GM20431 (cell line): ENCODE results near the gene LRRIQ4.

Experiments used
- in situ Hi-C: fragments of 300-500 bp; cut with MseI, MboI; formaldehyde crosslinking; loops from one replicate; pipeline ENCODE4 v1.15.0; 2020; ENCODE audit warnings: low sequenced_read_pairs; ENCODE audit not compliant: unreplicated experiment

The LRRIQ4 gene

DNA sequence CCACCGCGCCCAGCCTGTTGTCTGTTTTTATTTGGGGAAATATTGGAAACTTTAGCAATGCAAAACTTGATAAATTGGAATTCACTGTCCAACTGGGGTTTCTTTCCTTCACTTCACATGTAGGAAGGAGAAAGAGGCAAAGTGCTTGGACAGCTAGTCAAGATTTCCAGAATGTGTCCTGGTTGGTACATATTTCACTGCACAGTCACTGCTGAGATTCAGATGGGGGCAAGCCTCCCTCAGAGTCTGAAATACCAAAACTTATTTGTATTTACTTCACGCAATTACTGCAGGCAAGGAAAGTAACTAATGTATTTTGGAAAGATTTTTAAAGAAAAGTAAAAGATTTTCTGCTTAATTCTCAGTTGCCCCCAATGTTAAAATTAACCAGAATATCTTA lies 36.1 kb downstream of the LRRIQ4 start:
- in situ Hi-C loops, result no loop called here

DNA sequence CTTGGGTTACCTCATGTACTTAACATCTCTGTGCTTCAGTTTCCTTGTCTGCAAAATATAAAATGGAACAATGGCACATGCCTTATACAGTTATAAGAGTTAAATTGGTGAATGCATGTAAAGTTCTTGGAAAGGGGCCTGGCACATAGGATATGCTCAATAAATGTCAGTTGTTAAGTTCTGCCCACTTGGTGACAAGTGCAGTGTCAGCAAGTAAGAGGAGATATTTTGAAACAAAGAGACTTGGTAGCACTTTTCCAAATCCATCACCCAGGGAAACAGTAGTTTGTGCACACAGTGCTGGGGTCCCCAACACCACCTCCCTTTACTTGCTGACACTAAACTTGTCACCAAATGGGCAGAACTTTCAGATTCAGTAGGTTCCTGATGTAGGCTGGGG lies 37.9 kb downstream of the LRRIQ4 start:
- in situ Hi-C loops, result loop anchor here (25.0 kb wide), 1 partner anchor 187 kb away; the partner anchor contains the start of gene GPR160

DNA sequence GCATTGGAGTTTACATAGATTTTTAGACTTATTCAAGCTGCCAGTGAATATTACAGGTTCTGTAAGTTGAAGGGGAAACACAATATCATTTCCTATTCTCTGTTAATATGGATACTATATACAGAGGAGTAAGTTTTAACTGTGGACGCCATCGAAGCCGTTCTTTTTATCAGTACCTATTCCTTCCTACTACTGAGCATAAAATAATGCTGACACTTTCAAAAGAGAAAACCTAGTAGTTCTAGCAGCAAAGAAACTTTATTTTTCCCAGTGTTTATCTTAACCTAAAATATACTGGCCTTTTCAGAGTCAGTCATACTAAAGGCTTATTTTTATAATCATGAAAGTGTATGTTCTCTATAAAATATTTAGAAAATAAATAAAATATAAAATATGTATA lies 42.8 kb downstream of the LRRIQ4 start:
- in situ Hi-C loops, result loop anchor here (25.0 kb wide), 1 partner anchor 182 kb away; the partner anchor contains the start of gene GPR160

DNA sequence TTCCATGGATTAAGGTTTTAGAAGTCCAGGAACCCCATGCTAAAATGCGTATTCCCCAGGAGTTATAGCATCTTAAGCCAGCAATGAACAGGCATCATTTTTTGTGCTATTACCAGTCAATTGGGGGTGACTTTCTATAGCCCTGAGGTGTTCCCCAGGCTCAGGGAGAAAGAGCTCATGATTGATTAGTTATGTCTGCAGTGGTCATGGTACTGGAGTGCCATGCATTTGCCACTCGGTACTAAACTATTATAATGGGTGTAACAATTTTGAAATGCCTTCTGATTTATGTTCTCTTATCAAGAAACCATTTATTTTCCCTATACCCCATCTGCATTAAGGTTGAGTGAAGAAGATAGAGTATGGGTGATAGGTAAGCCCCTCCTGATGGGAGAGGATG lies 45.1 kb downstream of the LRRIQ4 start:
- in situ Hi-C loops, result loop anchor here (25.0 kb wide), 1 partner anchor 179 kb away; the partner anchor contains the start of gene GPR160

DNA sequence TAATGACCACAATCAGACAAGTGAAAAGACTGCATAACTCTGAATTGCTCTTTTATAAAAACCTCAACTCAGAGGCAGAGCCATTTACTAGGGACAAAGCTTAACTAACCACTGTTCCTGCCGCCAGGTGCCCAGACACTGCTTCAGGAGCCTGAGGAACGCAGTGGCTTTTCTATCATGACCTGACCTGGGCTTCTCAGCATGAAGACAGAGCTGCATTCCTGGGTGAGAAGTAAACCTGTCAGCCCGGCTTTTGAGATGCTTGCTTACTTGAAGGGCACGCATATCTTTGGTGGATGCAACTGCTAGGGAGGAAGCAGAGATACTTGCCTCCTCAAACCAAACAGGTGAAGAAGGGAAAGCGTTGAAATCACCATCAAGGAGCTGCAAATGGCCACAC lies 49.2 kb downstream of the LRRIQ4 start:
- in situ Hi-C loops, result loop anchor here (25.0 kb wide), 1 partner anchor 175 kb away; the partner anchor contains the start of gene GPR160

DNA sequence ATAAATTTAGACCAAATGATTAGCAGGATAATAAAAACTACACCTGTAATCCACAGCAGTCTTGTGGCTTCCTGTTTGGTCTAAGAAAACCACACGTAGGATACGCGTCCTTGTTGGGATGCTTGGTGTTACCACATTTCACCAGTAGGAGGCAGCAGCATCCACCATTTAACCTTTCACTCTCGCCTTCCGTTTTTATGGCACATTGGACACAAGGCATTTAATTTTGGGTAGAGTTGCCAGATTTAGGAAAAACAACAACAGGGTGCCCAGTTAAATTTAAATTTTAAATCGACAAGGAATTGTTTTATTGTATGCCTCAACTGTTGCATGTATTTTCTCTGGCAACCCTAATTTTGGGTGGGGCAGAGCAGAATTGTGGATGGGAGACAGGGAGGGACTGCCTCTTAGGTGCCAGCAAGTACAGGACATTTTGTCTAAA lies 50.8 kb downstream of the LRRIQ4 start:
- in situ Hi-C loops, result loop anchor here (25.0 kb wide), 1 partner anchor 174 kb away; the partner anchor contains the start of gene GPR160

DNA sequence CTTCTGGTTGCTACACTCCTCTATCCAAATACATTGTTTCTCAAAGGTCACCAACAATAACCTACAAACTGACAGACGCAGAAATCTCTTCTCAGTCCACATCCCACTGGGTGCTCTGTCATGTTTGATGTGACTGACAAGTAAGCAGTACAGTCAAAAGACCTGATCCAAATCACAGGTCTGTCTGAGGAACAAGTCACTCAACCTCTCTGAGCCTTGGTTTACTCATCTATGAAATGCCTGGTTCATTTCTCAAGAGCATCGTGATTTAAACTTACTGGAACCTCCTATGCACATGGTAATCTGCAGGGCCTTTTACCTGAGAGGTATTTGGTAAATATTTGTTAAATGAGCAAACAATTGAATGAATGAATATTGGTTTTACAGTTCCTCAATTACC lies 51.6 kb downstream of the LRRIQ4 start:
- in situ Hi-C loops, result loop anchor here (25.0 kb wide), 1 partner anchor 173 kb away; the partner anchor contains the start of gene GPR160

DNA sequence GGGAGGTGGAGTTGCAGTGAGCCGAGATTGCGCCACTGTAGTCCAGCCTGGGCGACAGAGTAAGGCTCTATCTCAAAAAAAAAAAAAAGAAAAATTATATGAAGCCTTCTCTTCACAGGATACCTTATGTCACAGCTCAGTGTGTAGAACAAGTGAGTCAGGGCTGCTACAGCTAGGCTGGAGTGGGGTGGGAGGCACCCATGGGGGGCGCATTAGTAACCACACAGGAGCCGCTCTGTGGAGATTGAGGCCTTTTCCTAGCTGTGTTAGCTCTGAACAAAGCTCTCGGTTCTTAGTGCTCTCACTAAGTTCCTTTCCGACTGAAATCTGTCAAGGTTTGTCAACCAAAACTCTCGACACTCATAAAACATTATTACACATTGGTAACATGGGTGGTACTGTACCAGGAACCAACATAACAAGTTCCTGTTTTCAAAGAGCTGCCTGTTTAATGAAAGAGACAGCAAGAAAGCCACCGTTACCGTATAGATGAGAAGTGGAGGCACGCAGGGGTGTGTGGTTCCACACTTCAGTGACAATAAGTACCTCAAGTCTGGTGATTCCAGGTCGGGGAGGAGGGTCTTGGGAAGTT lies 52.6 kb downstream of the LRRIQ4 start:
- in situ Hi-C loops, result loop anchor here (25.0 kb wide), 1 partner anchor 172 kb away; the partner anchor contains the start of gene GPR160

DNA sequence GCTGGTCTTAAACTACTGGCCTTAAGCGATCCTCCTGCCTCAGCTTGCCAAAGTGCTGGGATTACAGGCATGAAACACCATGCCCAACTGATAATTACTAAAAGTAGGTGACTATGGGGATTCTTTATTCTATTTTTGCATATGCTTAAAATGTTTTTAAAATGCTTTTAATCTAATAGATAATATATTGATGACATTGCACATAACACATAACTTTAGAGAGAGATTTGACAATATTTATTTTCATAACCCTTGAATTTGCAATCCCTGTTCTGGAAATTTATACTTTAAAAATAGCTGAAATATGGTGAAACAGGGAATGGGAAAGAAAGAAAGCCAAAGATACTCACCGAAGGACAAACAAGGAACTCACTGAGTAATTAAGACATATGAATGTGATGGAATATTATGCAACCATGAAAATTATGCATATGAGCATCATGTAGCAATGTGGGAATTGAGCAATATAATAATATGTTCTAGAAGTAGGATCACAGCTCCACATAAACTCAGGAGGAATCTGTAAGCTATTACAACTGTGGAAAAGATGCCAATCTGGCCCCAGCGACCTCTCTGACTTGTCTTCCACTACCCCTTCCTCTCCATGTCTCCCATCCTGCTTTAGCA lies 55.0 kb downstream of the LRRIQ4 start:
- in situ Hi-C loops, result loop anchor here (25.0 kb wide), 1 partner anchor 170 kb away; the partner anchor contains the start of gene GPR160

DNA sequence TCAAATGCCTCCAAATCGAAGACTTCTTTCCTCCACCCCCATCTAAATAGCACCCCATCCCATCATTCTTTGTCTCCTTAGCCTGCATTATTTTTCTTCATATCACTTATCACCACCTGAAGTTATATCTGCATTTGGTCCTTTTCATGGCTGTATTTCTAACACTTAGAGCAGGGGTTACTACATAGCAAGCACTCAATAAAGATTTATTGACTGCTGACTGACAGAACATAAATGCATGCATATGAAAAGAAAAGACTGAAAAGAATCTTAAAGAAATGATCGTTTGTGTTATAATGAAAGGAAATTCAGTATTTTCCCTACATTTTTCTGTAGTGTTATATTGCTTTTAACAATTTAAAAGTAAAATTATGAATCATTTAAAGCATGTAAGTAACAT lies 55.7 kb downstream of the LRRIQ4 start:
- in situ Hi-C loops, result loop anchor here (25.0 kb wide), 1 partner anchor 169 kb away; the partner anchor contains the start of gene GPR160

DNA sequence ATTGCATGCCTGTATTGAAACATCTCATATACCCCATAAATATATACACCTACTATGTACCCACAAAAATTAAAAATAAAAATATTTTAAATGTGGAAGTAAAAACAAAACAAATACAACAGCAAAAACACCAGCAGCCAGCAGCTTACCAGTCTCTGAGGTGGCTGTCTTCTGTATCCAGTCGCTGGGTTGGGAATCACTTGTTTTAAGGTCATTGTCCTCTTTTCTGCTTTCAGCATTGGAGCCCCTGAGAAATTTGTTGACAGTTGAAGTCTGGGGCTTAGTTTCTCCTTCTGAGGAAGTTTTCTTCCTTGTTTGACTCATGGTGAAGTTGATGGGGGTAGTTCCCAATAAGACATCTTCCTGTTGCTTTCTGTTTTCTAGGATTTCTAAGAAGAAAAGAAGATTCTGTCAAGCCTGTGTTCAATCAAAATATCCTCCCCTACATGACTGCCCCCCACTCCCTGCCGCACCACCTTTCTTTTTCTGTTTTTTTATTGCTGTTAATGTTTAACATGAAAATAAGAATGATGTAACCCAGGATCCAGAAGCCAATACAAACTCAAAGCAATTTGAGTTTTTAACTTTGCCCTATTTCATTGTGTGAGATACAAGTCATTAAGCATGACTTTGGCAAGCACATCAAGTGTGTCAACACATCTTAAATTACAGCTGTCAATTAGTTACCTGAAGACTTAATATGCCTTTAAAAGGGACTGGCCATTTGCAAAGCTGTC lies 57.0 kb downstream of the LRRIQ4 start, which contains the start of gene LRRC31:
Gene LRRC31, minus strand, starts transcription at position 452 of the 737 bp plus-strand sequence. Its CDS starts 128 bp downstream, at position 324.
- in situ Hi-C loops, result loop anchor here (25.0 kb wide), 1 partner anchor 168 kb away; the partner anchor contains the start of gene GPR160

DNA sequence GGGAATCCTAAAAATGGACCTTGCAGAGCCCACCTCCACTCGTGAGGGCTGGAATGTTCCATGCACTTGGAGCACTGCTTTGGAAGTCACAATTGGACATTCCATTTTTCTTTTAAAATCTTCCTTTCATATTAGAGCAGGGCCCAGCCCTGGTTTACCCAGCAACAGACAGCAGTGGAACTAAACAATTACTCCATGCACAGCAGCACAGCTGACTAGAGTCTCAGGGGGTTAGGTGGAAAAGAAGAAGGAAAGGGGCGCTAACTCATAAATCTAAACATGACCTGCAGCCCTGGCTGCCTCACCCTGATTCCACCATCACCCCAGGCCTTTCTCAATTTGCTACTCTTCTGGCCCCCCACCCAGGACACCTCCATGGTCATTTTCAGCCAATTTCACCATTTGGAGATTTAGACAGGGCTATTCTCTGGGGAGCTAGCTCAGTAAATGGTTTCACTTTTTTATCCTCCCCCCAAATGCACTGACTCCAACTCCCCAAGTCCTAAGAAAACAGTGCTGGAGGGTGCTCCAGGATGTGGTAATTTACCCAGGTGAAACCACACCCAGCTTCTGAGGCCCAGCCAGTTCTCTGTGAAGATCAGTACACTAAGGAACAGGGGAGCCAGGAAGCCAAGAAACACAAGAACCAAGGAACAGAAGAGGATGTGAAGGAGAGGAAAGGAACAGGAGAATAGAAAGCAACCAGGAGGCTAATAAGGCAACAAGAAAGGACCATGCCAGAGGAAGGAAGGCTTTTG lies 58.6 kb downstream of the LRRIQ4 start:
- in situ Hi-C loops, result loop anchor here (25.0 kb wide), 1 partner anchor 166 kb away; the partner anchor contains the start of gene GPR160

DNA sequence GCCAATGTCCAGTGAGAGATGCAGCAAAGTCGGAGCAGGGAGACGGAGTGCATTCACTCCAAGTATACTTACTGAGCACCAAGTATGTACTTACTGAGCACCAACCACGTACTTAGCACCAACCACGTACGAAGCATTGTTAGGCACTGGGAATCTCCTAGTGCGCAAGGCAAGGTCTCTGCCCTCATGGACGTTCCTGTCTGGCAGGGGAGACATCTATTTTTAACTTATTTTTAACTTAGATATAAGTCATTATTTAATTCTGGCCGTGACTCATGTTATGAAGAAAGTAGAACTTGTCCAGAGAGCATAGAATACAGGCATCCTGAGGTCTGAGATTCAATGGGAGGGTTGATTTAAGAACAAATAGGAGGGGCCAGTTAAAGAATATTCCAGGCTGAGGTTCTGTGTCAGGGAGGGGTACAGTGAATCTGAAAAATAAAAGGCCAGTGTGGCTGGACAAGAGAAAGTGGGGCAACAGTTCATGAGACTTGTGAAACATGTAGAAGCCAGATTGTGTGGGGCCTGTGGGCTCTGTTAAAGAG lies 66.4 kb downstream of the LRRIQ4 start:
- in situ Hi-C loops, result no loop called here

DNA sequence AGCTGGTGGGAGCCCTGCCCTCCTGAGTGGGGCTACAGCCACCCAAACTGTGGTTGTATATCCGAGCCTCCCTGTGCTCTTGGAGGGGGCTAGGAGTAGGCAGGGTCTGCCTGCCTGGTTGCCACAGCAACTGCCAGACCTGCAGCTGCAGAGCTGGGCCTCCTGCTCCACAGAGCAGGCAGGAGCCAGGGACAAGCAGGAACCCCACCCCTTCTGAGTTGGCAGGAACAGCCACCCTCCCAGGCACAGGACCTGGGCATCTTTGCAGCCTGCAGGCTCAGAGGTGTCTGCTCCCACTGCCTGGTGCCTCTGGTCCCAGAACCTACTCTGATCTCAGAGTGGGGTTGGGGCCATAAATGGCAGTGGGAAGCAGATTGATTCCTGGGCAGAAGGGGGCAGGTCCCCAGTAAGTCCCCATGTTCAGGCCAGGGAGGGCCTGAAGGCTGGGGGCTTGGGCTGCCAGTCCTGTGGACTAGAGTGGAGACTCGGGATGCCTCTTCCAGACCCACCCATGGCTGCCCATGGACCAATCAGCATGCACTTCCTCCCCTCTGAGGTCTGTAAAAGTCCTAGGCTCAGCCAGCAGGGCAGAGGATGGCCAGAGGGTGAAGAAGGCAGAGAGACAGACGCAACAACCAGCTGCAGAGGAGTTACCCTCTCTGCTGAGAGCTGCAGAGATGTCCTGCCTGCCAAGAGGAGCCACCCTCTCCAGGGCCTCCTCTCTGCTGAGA lies 67.3 kb downstream of the LRRIQ4 start:
- in situ Hi-C loops, result no loop called here

DNA sequence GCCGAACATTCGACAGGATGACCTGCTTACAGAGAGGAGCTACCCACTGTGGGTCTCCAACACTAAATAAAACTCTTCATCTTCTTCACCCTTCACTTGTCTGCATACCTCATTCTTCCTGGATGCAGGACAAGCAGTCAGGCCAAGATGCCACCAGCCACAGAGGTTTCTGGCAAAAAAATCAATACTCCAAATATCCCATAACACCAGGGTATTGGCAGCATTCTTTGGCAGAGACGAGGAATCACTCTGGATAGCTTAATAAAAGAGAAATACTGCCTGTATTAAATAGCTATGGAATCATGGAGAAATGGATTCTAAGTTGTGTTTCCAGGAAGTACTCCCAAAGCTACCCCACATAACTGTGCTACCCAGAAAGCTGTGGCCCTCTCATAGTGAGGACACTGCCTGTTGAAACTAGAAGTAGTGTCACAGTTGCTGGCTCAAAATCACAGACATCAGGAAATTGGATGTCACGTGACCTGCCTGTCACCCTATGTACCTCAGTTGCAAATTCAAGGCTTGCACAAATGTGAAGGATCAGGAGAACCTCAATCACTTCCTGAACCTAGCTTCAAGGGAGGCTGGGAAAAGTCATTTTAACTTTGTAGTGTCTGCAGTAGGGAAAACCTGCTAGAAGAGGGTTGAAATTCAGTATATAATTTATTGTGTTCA lies 68.0 kb downstream of the LRRIQ4 start:
- in situ Hi-C loops, result no loop called here

DNA sequence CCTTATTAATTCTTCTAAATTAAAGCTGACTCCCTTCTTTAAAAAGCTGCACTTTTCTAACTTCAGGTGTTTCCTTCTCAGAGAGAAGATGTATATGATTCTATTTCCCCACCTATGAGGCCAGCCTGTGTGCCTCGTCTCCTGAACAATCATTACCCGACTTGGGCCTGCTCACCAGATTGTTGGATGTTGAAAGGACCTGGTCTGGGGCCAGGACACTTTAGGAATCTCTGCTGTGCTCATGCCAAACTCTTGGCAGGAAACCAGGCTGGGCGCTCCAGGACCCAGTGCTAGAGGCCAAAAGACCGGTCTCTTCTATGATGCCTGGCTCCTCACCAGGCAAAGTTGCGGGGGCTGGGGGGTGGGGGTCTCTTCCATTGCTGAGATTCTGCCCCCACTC lies 74.0 kb downstream of the LRRIQ4 start:
- in situ Hi-C loops, result no loop called here
